K562 (cell line): Measurements from ENCODE around the gene UHRF1. TPM values are rescaled to one million over a fixed set of nuclear protein-coding genes. Genes with fewer than 3 reads are reported as not detected.

Experiments used
- E4F1 ChIP-seq: fragments of 250-450 bp; sonication (Bioruptor Pico); IDR thresholded peaks from 2 replicates; pipeline ENCODE4 v1.5.0; 2021; ENCODE audit warnings: mild to moderate bottlenecking, borderline replicate concordance
- EWSR1 ChIP-seq: fragments of 450-650 bp; IDR thresholded peaks from 2 replicates; pipeline ENCODE4 v1.6.1; 2018; ENCODE audit warnings: borderline replicate concordance, mild to moderate bottlenecking, low read depth, moderate library complexity; ENCODE audit not compliant: partially characterized antibody
- HIVEP1 ChIP-seq: fragments of 250-450 bp; sonication (Bioruptor Pico); IDR thresholded peaks from 2 replicates; pipeline ENCODE4 v1.4.0; 2020; ENCODE audit warnings: mild to moderate bottlenecking
- HNRNPH1 ChIP-seq: fragments of 200-400 bp; formaldehyde crosslinking; optimal IDR thresholded peaks from 2 replicates; pipeline ENCODE3; 2017; ENCODE audit warnings: low read depth, mild to moderate bottlenecking, low read length, moderate library complexity
- MYBL2 ChIP-seq, 2 experiments: fragments of 450-650 bp in 1 of 2; sonication (generic) in 1 of 2; formaldehyde crosslinking in 1 of 2; IDR thresholded peaks; 2 replicates each; pipeline versions ENCODE4 v1.6.1 to v1.8.1; 2017 to 2022; ENCODE audit warnings: borderline replicate concordance in 1 of 2, inconsistent platforms in 1 of 2, low read depth in 1 of 2, mild to moderate bottlenecking in 1 of 2, missing genetic modification reagents in 1 of 2, moderate library complexity in 1 of 2
- RFX1 ChIP-seq: fragments of 450-650 bp; IDR thresholded peaks from 2 replicates; pipeline ENCODE4 v1.6.1; 2016; ENCODE audit warnings: mild to moderate bottlenecking, moderate library complexity
- SLC30A9 ChIP-seq: fragments of 250-450 bp; sonication (Bioruptor Pico); IDR thresholded peaks from 2 replicates; pipeline ENCODE4 v1.8.0; 2022; ENCODE audit warnings: mild to moderate bottlenecking, moderate library complexity
- SMARCA4 ChIP-seq: fragments of 450-650 bp; IDR thresholded peaks from 2 replicates; pipeline ENCODE4 v1.6.1; 2016
- ZBTB26 ChIP-seq: fragments of 450-650 bp; formaldehyde crosslinking; IDR thresholded peaks from 2 replicates; pipeline ENCODE4 v1.4.0; 2022; ENCODE audit warnings: missing genetic modification characterization
- ZBTB9 ChIP-seq: fragments of 450-650 bp; formaldehyde crosslinking; IDR thresholded peaks from 2 replicates; pipeline ENCODE4 v1.4.0; 2020; ENCODE audit warnings: mild to moderate bottlenecking, moderate library complexity
- ZNF512 ChIP-seq: IDR thresholded peaks from 2 replicates; pipeline ENCODE4 v1.6.1; 2016; ENCODE audit warnings: missing genetic modification characterization, missing compliant biosample characterization
- ZNF592 ChIP-seq: fragments of 450-650 bp; IDR thresholded peaks from 2 replicates; pipeline ENCODE4 v1.6.1; 2017; ENCODE audit warnings: antibody characterized with exemption, mild to moderate bottlenecking
- polyA plus RNA-seq, 8 experiments: library from polyadenylated mRNA; depleted of rRNA in 4 of 8; stranded (reverse) in 5 of 8; unstranded in 3 of 8; fragments of >200 nt; fragmentation: Nextera tagmentation in 2 of 8; fragmentation: Illumina TruSeq in 1 of 8; extraction: Ambion mirVana in 2 of 8; extraction: Trizol in 1 of 8; gene quantifications; 2 replicates each; pipeline versions ENCODE4 v1.2.1 to v1.2.3, GENCODE V29; 2011 to 2014; ENCODE audit warnings: inconsistent platforms in 1 of 8, missing spikeins in 1 of 8
- total RNA-seq, 7 experiments: library from RNA; depleted of rRNA in 6 of 7; stranded (reverse); fragments of >200 nt in 6 of 7; fragmentation: Illumina TruSeq in 2 of 7; extraction: Trizol in 2 of 7; gene quantifications; 2 replicates each; pipeline versions ENCODE4 v1.2.1 to v1.2.3, GENCODE V29; 2011 to 2021; ENCODE audit warnings: low replicate concordance in 1 of 7

The UHRF1 gene
- total and polyA plus RNA-seq, 9 of the 15 experiments (the other 6 are each of a cell fraction or from before 2014, with no cell fraction given), result 6.0 to 101 (median 30.9) TPM

GRCh38 chr19:4870025-4870700 is 39.1 kb upstream of the UHRF1 start (continued):
- no peak for TF ChIP-seq E4F1
- TF ChIP-seq HIVEP1 (CRISPR knock-in tag), result no peak
- peak; percentile 95 for TF ChIP-seq SMARCA4
- TF ChIP-seq ZBTB9 (CRISPR knock-in tag), result no peak
- no peak for TF ChIP-seq HNRNPH1
- no peak for TF ChIP-seq MYBL2 (IDR thresholded peaks at IDR 0.05; ENCODE audit: low read depth)
- no peak for TF ChIP-seq MYBL2 (CRISPR knock-in tag; IDR thresholded peaks at IDR 0.05; ENCODE audit: borderline replicate concordance)
- TF ChIP-seq ZNF592, result peak; percentile 24; the same call in 1 of the 2 replicates
- no peak for TF ChIP-seq ZBTB26 (CRISPR knock-in tag)
- no peak for TF ChIP-seq EWSR1
- TF ChIP-seq ZNF512 (tag), result no peak
- TF ChIP-seq SLC30A9, result no peak
- no peak for TF ChIP-seq RFX1
